HUDEP-2 (cell line): ENCODE data around the gene PRKAR1B.

Source experiments
- DNase-seq, 76 experiments: peaks; one replicate each; lab custom pipeline; 2025; ENCODE audit not compliant: unreplicated experiment in 76 of 76; lab: John Stamatoyannopoulos, UW

The PRKAR1B gene

DNA sequence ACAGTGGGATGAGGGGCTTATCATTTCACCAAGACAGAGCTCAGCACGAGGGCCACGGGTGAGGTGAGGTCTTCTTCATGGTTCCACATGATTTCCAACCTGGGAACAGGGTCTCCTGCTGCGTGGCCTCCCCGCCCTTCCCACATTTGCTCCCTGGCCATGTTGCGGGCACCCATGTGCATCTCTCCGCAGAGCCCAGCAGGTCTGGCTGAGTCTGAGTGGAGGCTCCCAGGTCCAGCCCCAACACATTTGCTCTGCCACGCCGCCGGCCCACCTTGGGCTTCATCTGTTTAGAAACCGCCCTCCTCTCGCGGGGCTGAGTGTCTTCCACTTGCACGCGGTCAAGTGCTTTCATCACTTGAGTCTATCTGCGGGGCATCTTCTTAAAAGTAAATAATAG, 14.8 kb upstream of the PRKAR1B start:
- no peak for DNase-seq

GRCh38 chr7:741191-741671, 14.2 kb upstream of the PRKAR1B start:
- DNase-seq: no peak

- DNase-seq: no peak
Observed at GRCh38 chr7:739983-740942, 13.2 kb upstream of the PRKAR1B start.

DNA sequence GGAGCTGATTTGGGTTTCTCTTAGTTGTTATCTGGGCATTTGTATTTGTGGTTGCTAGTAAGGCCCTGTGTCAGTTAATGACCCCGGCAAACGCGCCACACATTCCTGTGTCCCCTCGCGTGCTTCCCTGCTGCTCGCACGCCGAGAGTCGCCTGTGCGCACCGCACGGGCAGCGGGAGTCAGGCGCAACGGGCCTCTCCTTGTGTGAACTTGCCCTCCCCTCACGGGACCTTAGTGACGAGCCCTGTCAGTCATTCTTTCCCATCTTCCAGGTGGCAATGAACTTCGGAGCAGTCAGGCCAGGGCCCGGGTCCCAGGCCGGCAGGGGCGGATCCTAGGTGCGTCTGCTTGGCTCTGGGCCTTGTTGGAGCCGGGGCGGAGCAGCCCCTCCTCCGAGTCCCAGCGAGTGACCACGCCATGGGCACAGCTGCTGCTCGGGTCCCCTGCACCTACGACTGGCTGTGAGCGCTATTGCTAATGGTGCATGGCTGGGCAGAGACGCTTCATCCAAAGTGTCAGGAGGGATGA, 12.4 kb upstream of the PRKAR1B start:
- DNase-seq: no peak

GRCh38 chr7:738723-739454, 11.8 kb upstream of the PRKAR1B start:
- DNase-seq: no peak

GRCh38 chr7:738241-738640, 11.2 kb upstream of the PRKAR1B start:
- DNase-seq: no peak

- DNase-seq: no peak
Observed at GRCh38 chr7:734808-735207, 7.7 kb upstream of the PRKAR1B start.

GRCh38 chr7:734214-734613, 7.1 kb upstream of the PRKAR1B start:
- peak in 1 of 76 experiments; percentile 3 for DNase-seq

DNA sequence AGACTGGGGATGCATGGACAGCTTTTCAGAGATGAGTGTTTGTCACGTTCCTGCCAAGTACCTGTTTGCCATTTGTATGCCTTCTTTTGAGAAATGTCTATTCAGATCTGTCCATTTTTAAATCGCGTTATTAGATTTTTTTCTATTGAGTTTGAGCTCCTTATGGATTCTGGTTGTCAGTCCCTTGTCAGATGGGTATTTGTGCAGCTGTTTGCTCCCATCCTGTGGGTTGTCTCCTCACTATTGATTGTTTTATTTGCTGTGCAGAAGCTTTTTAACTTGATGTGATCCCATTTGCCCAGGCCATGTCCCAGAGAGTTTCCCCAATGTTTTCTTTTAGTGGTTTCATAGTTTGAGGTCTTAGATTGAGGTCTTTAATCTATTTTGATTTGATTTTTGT, 5.5 kb upstream of the PRKAR1B start:
- DNase-seq: no peak

DNA sequence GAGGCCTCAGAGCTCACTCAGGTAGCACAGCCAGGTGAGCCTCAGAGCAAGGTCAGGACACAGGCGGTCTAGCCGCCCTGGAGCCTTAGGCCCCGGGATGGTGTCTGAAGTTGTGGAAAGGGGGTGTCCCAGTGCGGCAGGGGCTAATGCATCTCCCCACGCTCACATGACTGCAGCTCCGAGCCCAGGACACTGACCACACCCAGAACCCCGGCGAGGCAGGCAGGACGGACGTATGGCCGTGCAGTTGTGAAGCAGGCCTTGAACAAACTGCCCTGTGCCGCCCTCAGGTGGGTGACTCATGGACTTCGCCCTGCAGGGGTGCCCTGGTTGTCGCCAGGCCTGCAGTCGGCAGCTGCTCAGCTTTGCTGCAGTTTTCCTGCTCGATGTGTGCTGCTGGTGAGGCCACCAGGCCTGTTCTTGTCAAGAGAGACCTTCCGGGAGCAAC, 5.0 kb upstream of the PRKAR1B start:
- peak in 26 of 76 experiments; percentile 1 to 58 (median 22) for DNase-seq

DNA sequence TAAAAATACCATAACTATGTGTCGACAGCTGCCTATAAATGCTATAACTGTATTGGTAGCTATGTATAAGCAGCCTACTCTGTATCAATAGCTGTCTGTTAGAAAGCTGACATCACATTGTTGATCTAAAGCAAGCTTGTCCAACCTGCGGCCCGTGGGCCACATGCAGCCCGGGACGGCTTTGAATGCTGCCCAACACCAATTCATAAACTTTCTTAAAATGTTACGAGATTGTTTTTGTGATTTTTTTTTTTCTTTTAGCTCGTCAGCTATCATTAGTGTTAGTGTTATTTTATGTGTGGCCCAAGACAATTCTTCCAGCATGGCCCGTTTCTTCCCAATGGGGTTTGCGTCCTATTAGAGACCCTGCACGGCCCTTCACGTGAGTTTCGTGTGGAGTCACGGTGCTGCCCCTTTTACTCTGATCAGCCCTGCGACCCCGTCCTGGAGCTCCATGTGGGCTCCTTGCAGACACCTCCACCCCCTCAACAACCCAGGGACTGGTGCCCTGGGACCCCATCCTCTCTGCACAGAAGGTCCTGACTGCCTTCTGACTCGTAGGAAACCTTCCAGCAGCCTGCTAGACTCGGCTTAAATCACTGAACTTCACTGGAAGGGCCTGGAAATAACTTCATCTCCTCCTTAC, 4.5 kb upstream of the PRKAR1B start:
- DNase-seq: no peak

GRCh38 chr7:730501-731439, 3.7 kb upstream of the PRKAR1B start:
- DNase-seq: no peak

GRCh38 chr7:729140-730000, 2.3 kb upstream of the PRKAR1B start:
- no peak for DNase-seq

GRCh38 chr7:728602-729001, 1.5 kb upstream of the PRKAR1B start:
- no peak for DNase-seq

GRCh38 chr7:727806-728460, 852 bp upstream of the PRKAR1B start:
- no peak for DNase-seq

DNA sequence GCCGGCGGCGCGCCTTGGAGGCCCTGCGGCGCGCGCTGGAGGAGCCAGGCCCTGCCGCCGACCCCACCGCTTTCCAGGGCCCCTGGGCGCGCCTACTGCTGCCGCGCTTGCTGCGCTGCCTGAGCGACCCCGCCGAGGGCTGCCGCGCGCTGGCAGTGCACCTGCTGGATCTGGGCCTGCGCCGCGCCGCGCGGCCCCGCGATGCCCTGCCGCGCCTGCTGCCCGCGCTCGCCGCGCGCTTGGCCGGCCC, 302 bp downstream of the PRKAR1B start:
- DNase-seq: no peak

GRCh38 chr7:726084-726853, 812 bp downstream of the PRKAR1B start, which contains the start of gene DNAAF5:
DNAAF5 (plus strand) TSS chr7:726699; CDS start chr7:726721, 22 bp downstream.
- peak in 74 of 76 experiments; percentile 30 to 95 (median 83) for DNase-seq
